HEK293T (cell line): ENCODE results near the gene TNRC6C.

Experiments
- CTCF ChIA-PET: fragments of 350-600 bp; formaldehyde crosslinking; extraction: SDS; loops from one replicate; lab custom pipeline; 2021; ENCODE audit warnings: antibody characterized with exemption, inconsistent platforms; lab: Yijun Ruan, JAX
- POLR2A ChIA-PET: fragments of 350-600 bp; formaldehyde crosslinking; extraction: SDS; loops from one replicate; lab custom pipeline; 2020; ENCODE audit warnings: antibody characterized with exemption, inconsistent platforms; lab: Yijun Ruan, JAX
- DNase-seq: peaks from one replicate; pipeline ENCODE4 v3.0.0; 2012; ENCODE audit warnings: mixed read lengths; ENCODE audit errors: extremely low spot score
- ARNT ChIP-seq: fragments of 450-650 bp; IDR thresholded peaks from 2 replicates; pipeline ENCODE4 v1.6.1; 2017; ENCODE audit warnings: mild to moderate bottlenecking
- BHLHE40 ChIP-seq: fragments of 450-650 bp; IDR thresholded peaks from 2 replicates; pipeline ENCODE4 v1.6.1; 2016; ENCODE audit warnings: mild to moderate bottlenecking, moderate library complexity, borderline replicate concordance
- CTBP1 ChIP-seq: fragments of 450-650 bp; IDR thresholded peaks from 2 replicates; pipeline ENCODE4 v1.6.1; 2016; ENCODE audit warnings: borderline replicate concordance
- ELF4 ChIP-seq: fragments of 450-650 bp; IDR thresholded peaks from 2 replicates; pipeline ENCODE4 v1.6.1; 2017; ENCODE audit warnings: antibody characterized with exemption
- FOXA1 ChIP-seq: fragments of 450-650 bp; IDR thresholded peaks from 2 replicates; pipeline ENCODE4 v1.6.1; 2016; ENCODE audit warnings: mild to moderate bottlenecking
- FOXK2 ChIP-seq: fragments of 450-650 bp; IDR thresholded peaks from 2 replicates; pipeline ENCODE4 v1.6.1; 2016; ENCODE audit warnings: mild to moderate bottlenecking
- FOXM1 ChIP-seq: fragments of 450-650 bp; IDR thresholded peaks from 2 replicates; pipeline ENCODE4 v1.6.1; 2017; ENCODE audit warnings: mild to moderate bottlenecking, borderline replicate concordance
- HDGF ChIP-seq: fragments of 450-650 bp; IDR thresholded peaks from 2 replicates; pipeline ENCODE4 v1.6.1; 2017; ENCODE audit warnings: antibody characterized with exemption, borderline replicate concordance
- L3MBTL2 ChIP-seq: fragments of 450-650 bp; conservative IDR thresholded peaks from 2 replicates; pipeline ENCODE4 v1.6.1; 2016; ENCODE audit warnings: mild to moderate bottlenecking
- LEF1 ChIP-seq: fragments of 450-650 bp; IDR thresholded peaks from 2 replicates; pipeline ENCODE4 v1.6.1; 2017; ENCODE audit warnings: mild to moderate bottlenecking, borderline replicate concordance
- NFRKB ChIP-seq: fragments of 450-650 bp; IDR thresholded peaks from 2 replicates; pipeline ENCODE4 v1.6.1; 2016; ENCODE audit warnings: mild to moderate bottlenecking, moderate library complexity
- SP1 ChIP-seq: fragments of 450-650 bp; IDR thresholded peaks from 2 replicates; pipeline ENCODE4 v1.6.1; 2017
- SUZ12 ChIP-seq: fragments of 450-650 bp; IDR thresholded peaks from 2 replicates; pipeline ENCODE4 v1.6.1; 2016; ENCODE audit warnings: mild to moderate bottlenecking
- TARDBP ChIP-seq: fragments of 450-650 bp; IDR thresholded peaks from 2 replicates; pipeline ENCODE4 v1.6.1; 2016
- ZNF384 ChIP-seq: fragments of 450-650 bp; IDR thresholded peaks from 2 replicates; pipeline ENCODE4 v1.6.1; 2016
- TF ChIP-seq, protein P1 (sequence below): fragments of 450-650 bp; IDR thresholded peaks from 2 replicates; pipeline ENCODE4 v1.6.1; 2016

Gene TNRC6C

GRCh38 chr17:78129351-78130089 lies 171.0 kb downstream of the TNRC6C start:
- POLR2A ChIA-PET, result interaction anchor here (1.4 to 1.7 kb wide), 2 partner anchors 11 to 13 kb away, joined by 4 to 5 read pairs; no protein-coding TSS in a partner anchor
- DNase-seq, result no peak
- CTCF ChIA-PET, result interaction anchor here (1.0 to 1.9 kb wide), 2 partner anchors 44 kb away, joined by 3 to 6 read pairs; no protein-coding TSS in a partner anchor
- TF ChIP-seq FOXA1 (no peak), HDGF (no peak), SUZ12 (no peak), SP1 (no peak), TARDBP (no peak), ZNF384 (no peak), ARNT (no peak)

DNA sequence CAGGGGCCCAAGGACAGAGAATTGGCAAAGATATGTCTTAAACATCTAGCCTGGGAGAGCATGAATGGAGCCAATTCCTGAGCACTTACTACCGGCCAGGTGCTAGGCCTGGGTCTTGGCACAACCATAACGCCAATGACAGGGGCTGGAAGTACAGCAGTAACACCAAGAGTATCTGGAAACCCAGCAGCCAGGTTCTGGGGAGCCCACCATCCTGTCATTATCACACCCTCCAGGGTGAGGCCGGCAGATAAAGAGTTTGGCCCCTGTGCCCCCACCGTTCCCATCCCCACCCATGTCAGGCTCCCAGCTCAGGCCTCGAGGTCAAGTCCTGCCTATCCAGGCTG lies 171.6 kb downstream of the TNRC6C start:
- POLR2A ChIA-PET, result interaction anchor here (1.1 kb wide), 1 partner anchor 56 kb away, joined by 4 read pairs; no protein-coding TSS in a partner anchor
- no peak for DNase-seq
- TF ChIP-seq FOXM1 (no peak), SUZ12 (no peak), BHLHE40 (no peak), LEF1 (no peak), SP1 (no peak), CTBP1 (no peak), ARNT (no peak)
- CTCF ChIA-PET, result interaction anchor here (1.0 kb wide), 1 partner anchor 45 kb away, joined by 3 read pairs; no protein-coding TSS in a partner anchor

DNA sequence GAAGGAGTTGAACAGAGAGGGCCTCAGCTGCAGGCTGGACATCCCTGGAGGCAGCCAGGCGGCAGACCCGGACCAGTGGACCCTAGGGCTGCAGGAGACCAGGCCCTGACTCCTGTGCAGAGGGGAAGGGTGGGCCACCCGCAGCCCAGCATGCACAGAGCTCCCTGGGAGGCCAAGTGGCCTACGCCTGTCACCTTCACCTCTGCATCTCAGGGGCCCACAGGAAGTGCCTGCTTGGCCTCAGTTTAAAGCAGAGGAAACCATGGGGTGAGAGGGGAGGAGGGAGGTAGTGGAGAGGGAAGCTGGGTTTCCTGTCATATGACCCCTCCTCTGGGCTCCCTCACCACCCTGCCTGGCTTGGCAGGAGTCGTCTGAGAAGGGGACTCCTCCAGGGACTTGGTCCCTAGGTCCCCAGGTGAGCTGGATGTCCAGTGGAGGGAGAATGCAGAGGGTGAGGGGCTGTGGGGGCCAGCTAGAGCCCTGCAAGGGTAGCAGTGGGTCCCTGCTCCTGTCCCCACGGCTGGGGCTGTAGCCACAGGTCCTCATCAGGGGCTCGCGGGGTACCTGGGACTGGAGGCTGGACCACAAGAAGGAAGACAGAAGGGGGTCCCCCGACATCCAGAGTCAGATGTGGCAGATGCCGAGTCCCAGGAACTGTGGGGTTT lies 172.1 kb downstream of the TNRC6C start, which contains the start of gene TMC8:
TMC8 (plus strand) TSS at position 335 of the 665 bp plus-strand sequence. CDS start 818 bp downstream, outside the sequence.
- DNase-seq, result no peak
- TF ChIP-seq ZNF384, result no peak
- no peak for TF ChIP-seq HDGF
- TF ChIP-seq FOXK2, result no peak
- TF ChIP-seq, protein P1, sequence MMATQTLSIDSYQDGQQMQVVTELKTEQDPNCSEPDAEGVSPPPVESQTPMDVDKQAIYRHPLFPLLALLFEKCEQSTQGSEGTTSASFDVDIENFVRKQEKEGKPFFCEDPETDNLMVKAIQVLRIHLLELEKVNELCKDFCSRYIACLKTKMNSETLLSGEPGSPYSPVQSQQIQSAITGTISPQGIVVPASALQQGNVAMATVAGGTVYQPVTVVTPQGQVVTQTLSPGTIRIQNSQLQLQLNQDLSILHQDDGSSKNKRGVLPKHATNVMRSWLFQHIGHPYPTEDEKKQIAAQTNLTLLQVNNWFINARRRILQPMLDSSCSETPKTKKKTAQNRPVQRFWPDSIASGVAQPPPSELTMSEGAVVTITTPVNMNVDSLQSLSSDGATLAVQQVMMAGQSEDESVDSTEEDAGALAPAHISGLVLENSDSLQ, result no peak
- no peak for TF ChIP-seq ARNT
- TF ChIP-seq TARDBP, result no peak
- no peak for TF ChIP-seq LEF1
- no peak for TF ChIP-seq SUZ12
- no peak for TF ChIP-seq FOXA1
- no peak for TF ChIP-seq FOXM1
- TF ChIP-seq L3MBTL2, result no peak
- TF ChIP-seq SP1, result no peak
- CTCF ChIA-PET, result interaction anchor here (0.6 to 1.0 kb wide), 2 partner anchors 21 to 45 kb away, joined by 3 to 4 read pairs; no protein-coding TSS in a partner anchor
- POLR2A ChIA-PET, result interaction anchor here (1.1 kb wide), 1 partner anchor 56 kb away, joined by 4 read pairs; no protein-coding TSS in a partner anchor

- ChIA-PET POLR2A (interaction anchor here (1.1 kb wide), 1 partner anchor 55 kb away, joined by 4 read pairs; no protein-coding TSS in a partner anchor), CTCF (interaction anchor here (0.6 kb wide), 1 partner anchor 20 kb away, joined by 4 read pairs; no protein-coding TSS in a partner anchor)
- TF ChIP-seq ARNT (no peak), BHLHE40 (no peak), L3MBTL2 (no peak)
- DNase-seq, result no peak
Observed at GRCh38 chr17:78131172-78132083, 172.9 kb downstream of the TNRC6C start.

- CTCF ChIA-PET, result no interaction called here
- TF ChIP-seq FOXM1, result no peak
- TF ChIP-seq NFRKB, result no peak
- TF ChIP-seq ELF4, result no peak
- TF ChIP-seq TARDBP, result no peak
- TF ChIP-seq L3MBTL2, result no peak
- no peak for TF ChIP-seq ARNT
- TF ChIP-seq, protein P1, result no peak
- DNase-seq, result no peak
- POLR2A ChIA-PET, result no interaction called here
Observed at GRCh38 chr17:78132084-78132676, 173.7 kb downstream of the TNRC6C start.

- CTCF ChIA-PET, result no interaction called here
- DNase-seq, result no peak
- TF ChIP-seq FOXA1 (no peak), NFRKB (no peak), FOXK2 (no peak), SUZ12 (no peak), SP1 (no peak), L3MBTL2 (no peak), CTBP1 (no peak), BHLHE40 (no peak), ELF4 (no peak)
- POLR2A ChIA-PET, result no interaction called here
Observed at GRCh38 chr17:78132767-78133178, 174.3 kb downstream of the TNRC6C start.
